Vagina (tissue), 2 donors: ENCODE measurements around the gene SSR4. TPM values are rescaled to one million over a fixed set of nuclear protein-coding genes. Genes with fewer than 3 reads are reported as not detected.

Experiments
- DNase-seq, 2 donors: peaks; one replicate each; pipeline ENCODE4 v3.0.0-alpha.2; 2017; ENCODE audit errors: extremely low spot score in 2 of 2
- H3K27ac ChIP-seq: fragments of 200-600 bp; sonication (generic); one replicate; pipeline ENCODE4 v1.5.1; 2019
- H3K27me3 ChIP-seq: fragments of 200-600 bp; sonication (generic); one replicate; pipeline ENCODE4 v1.5.1; 2019
- H3K36me3 ChIP-seq, 2 donors: fragments of 200-600 bp; sonication (generic); one replicate each; pipeline ENCODE4 v1.5.1; 2017 to 2019
- H3K4me1 ChIP-seq: fragments of 200-600 bp; sonication (generic); one replicate; pipeline ENCODE4 v1.5.1; 2019
- H3K4me3 ChIP-seq, 2 donors: fragments of 200-600 bp; sonication (generic); 1 replicate in 1 of 2; 2 replicates in 1 of 2; pipeline ENCODE4 v1.5.1; 2016 to 2019
- H3K9me3 ChIP-seq: fragments of 200-600 bp; sonication (generic); one replicate; pipeline ENCODE4 v1.5.1; 2019
- POLR2A ChIP-seq, 2 donors: fragments of 450-650 bp; IDR thresholded peaks; one replicate each; pipeline ENCODE4 v1.6.1; 2017; ENCODE audit warnings: antibody characterized with exemption in 2 of 2, mild to moderate bottlenecking in 2 of 2, moderate library complexity in 2 of 2
- POLR2AphosphoS5 ChIP-seq, 2 donors: sonication (generic); formaldehyde crosslinking; IDR thresholded peaks; one replicate each; pipeline ENCODE4 v1.9.0; 2017; ENCODE audit warnings: antibody characterized with exemption in 2 of 2, mild to moderate bottlenecking in 2 of 2, low read depth in 1 of 2; ENCODE audit not compliant: insufficient read depth in 1 of 2
- intact Hi-C: fragments of 100-400 bp; cut with DNase I; formaldehyde crosslinking; loops from one replicate; pipeline ENCODE4 v1.15.1; 2023
- total RNA-seq: library from RNA; depleted of rRNA; stranded (reverse); fragments of >200 nt; gene quantifications from one replicate; pipeline ENCODE4 v1.2.3, GENCODE V29; 2016
- TF ChIP-seq, protein P1 (sequence below), 3 experiments: fragments of 450-650 bp in 2 of 3; fragments of 200-600 bp in 1 of 3; sonication (generic) in 1 of 3; IDR thresholded peaks; one replicate each; pipeline ENCODE4 v1.5.1; 2017 to 2019; ENCODE audit warnings: antibody characterized with exemption in 3 of 3, mild to moderate bottlenecking in 2 of 3, moderate library complexity in 2 of 3

SSR4 gene
- total RNA-seq, 1 donor from 2014 or later: 250 TPM

DNA sequence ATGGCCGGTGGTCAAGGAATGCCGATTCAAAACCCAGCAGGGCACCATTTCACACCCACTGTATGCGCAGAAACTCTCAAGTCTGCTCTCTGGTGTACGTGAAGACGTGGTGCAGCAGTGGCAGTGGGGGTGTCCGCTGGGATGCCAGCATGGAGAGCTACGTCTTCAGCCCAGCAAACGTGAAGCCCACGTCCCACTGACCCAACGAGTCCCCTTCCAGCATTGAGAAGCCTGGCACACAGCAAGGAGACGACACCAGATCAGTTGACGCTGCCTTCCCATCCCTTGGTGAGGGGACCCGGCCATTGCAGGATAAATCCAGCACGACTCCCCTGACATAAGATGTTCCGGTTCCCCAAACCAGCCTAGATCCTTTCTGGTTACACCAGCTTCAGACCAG, 32.6 kb upstream of the SSR4 start:
- Histone ChIP-seq H3K27ac (no peak overlapping the region), H3K4me1 (peaks cover 28% of the 10 kb centered on the region), H3K9me3 (no peaks in the 10 kb centered on the region), H3K4me3 (no peak overlapping the region), H3K27me3 (no peaks in the 10 kb centered on the region), H3K36me3 (no peaks in the 10 kb centered on the region)
- TF ChIP-seq POLR2AphosphoS5 (IDR thresholded peaks at IDR 0.05; ENCODE audit: insufficient read depth in 1 of 2, low read depth in 1 of 2): no peak
- TF ChIP-seq, protein P1, sequence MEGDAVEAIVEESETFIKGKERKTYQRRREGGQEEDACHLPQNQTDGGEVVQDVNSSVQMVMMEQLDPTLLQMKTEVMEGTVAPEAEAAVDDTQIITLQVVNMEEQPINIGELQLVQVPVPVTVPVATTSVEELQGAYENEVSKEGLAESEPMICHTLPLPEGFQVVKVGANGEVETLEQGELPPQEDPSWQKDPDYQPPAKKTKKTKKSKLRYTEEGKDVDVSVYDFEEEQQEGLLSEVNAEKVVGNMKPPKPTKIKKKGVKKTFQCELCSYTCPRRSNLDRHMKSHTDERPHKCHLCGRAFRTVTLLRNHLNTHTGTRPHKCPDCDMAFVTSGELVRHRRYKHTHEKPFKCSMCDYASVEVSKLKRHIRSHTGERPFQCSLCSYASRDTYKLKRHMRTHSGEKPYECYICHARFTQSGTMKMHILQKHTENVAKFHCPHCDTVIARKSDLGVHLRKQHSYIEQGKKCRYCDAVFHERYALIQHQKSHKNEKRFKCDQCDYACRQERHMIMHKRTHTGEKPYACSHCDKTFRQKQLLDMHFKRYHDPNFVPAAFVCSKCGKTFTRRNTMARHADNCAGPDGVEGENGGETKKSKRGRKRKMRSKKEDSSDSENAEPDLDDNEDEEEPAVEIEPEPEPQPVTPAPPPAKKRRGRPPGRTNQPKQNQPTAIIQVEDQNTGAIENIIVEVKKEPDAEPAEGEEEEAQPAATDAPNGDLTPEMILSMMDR (IDR thresholded peaks at IDR 0.05): no peak
- no peak for TF ChIP-seq POLR2A (IDR thresholded peaks at IDR 0.05)
- intact Hi-C loops: loop anchor here (2.0 kb wide), 1 partner anchor 187 kb away; no protein-coding TSS in a partner anchor
- no peak for DNase-seq

DNA sequence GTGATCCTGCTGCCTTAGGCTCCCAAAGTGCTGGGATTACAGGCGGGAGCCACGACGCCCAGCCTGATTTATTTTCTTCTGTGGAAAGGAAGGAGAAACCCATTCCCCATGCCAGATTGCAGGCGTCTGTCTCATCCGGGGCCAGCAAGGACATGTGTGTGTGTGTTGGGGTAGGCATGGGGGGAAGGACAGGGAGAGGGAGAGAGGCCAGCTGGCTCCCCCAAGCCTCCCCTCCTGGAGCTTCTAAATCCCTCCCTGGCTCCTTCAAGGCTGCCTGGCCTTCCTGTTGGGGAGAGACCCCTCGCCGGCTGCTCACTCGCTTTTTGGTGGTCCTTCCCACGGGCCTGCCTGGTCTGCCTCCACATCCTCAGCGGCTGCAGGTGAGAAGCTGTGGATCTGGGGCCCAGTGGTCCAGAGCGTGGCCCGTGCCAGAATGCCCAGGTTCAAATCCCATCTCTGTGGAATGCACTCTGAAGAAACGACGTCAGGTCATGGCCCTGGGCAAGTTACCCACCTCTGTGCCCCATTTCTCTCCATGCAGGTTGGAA, 31.8 kb upstream of the SSR4 start:
- TF ChIP-seq, protein P1 (IDR thresholded peaks at IDR 0.05): no peak
- TF ChIP-seq POLR2A (IDR thresholded peaks at IDR 0.05) (no peak), POLR2AphosphoS5 (IDR thresholded peaks at IDR 0.05; ENCODE audit: insufficient read depth in 1 of 2, low read depth in 1 of 2) (no peak)
- H3K36me3 ChIP-seq: no peaks in the 10 kb centered on the region
- H3K4me1 ChIP-seq: peaks cover 30% of the 10 kb centered on the region
- H3K9me3 ChIP-seq: no peaks in the 10 kb centered on the region
- intact Hi-C loops: loop anchor here (2.0 kb wide), 1 partner anchor 186 kb away; no protein-coding TSS in a partner anchor
- H3K27me3 ChIP-seq: no peaks in the 10 kb centered on the region
- no peak for DNase-seq
- no peak overlapping the region for H3K4me3 ChIP-seq
- H3K27ac ChIP-seq: no peak overlapping the region

DNA sequence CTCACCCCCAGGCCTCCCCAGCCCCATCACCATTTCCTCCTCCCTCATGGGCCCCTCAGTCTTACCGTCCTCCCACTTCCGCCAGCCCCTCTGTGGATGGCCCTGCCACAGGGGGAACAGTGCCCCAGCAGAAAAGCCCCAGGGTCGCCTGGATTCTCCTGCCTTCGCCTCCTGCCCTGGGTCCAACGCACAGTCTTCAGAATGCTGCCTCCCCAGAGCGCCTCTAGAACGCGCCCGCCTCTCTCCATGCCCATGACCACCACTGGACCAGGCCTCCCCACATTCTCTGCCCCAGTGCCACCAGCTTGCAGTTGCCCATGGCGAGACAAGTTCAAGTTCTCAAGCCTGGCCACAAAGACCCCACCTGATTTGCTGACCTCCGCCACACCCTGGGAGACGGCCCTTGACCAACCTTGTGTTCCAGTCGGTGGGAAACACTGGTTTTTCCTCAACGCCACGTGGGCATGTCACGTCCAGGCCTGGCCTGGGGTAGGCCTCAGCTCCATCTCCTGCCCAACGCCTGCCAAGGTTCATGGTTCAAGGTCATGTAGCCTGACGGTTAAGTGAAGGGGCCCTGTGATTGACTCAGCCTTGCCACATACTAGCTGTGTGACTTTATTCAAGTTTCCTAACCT, 31.1 kb upstream of the SSR4 start:
- DNase-seq: no peak
- Histone ChIP-seq H3K4me3 (no peak overlapping the region), H3K36me3 (no peaks in the 10 kb centered on the region), H3K27ac (no peak overlapping the region), H3K27me3 (no peaks in the 10 kb centered on the region), H3K4me1 (peaks cover 30% of the 10 kb centered on the region), H3K9me3 (no peaks in the 10 kb centered on the region)
- TF ChIP-seq, protein P1 (IDR thresholded peaks at IDR 0.05): no peak
- TF ChIP-seq POLR2AphosphoS5 (IDR thresholded peaks at IDR 0.05; ENCODE audit: insufficient read depth in 1 of 2, low read depth in 1 of 2) (no peak), POLR2A (IDR thresholded peaks at IDR 0.05) (no peak)
- intact Hi-C loops: loop anchor here (2.0 kb wide), 1 partner anchor 185 kb away; no protein-coding TSS in a partner anchor

DNA sequence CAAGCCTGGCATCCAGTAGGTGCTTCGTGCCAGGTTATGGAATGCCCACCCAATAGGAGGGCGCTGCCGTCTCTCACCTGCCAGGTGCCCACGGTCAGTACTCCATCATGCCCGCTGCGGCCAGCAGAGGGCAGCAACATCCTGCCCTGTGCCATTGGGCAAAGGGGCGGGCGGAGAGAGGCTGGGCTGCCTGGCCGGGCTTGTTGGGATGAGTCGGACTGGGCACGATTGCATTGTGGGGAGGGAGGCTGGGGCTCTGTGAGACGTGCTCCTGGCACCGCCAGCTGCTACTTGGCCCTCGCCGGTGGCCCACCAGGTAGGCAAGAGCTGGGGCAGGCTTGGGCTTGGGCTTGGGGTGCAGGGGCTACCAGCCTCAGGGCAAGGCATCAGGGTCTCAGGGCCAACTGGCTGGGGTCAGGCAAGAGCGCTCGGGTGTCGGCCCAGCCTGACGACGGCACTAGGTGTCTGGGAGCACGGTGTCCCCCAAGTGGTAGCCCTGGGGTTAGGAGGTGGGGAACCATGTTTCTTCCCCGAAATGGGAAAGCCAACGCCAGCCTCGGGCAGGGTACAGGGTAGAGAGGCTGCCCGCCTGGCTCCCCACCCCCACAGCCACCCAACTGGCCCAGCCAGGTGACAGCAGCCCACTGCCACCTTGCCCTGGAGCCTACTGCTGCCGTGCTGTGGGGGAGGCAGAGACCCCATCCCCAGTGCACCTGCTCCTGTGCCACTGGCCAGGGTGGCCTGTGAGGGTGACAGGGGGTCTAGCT, 30.3 kb upstream of the SSR4 start, which contains the start of gene PLXNB3:
Gene PLXNB3 (plus strand): TSS at position 261 of the 767 bp plus-strand sequence. CDS start 1,287 bp downstream, outside the sequence.
- Histone ChIP-seq H3K27ac (peak within 1 kb of the TSS; percentile 38), H3K4me3 (peak within 1 kb of the TSS; percentile 18 to 28), H3K4me1 (peaks cover 30% of the 10 kb centered on the region), H3K27me3 (no peaks in the 10 kb centered on the region), H3K36me3 (no peaks in the 10 kb centered on the region), H3K9me3 (no peaks in the 10 kb centered on the region)
- intact Hi-C loops: loop anchor here (2.0 kb wide), 1 partner anchor 185 kb away; no protein-coding TSS in a partner anchor
- TF ChIP-seq POLR2A (IDR thresholded peaks at IDR 0.05): no peak
- TF ChIP-seq, protein P1 (IDR thresholded peaks at IDR 0.05): peak; percentile 67 to 75 (median 70)
- TF ChIP-seq POLR2AphosphoS5 (IDR thresholded peaks at IDR 0.05; ENCODE audit: insufficient read depth in 1 of 2, low read depth in 1 of 2): peak in 1 of 2 donors; percentile 46
- no peak for DNase-seq
